H9 (cell line): ENCODE measurements around the gene ZNF513. TPM values are rescaled to one million over a fixed set of nuclear protein-coding genes. Genes with fewer than 3 reads are reported as not detected.
A peak's percentile ranks its signal among the peaks of the same experiment; 100 is the strongest.

Experiments used
- DNase-seq: peaks from one replicate; pipeline ENCODE4 v3.0.0-alpha.2; 2017
- H2AFZ ChIP-seq: one replicate; pipeline ENCODE4 v1.6.1; 2013; ENCODE audit warnings: mild to moderate bottlenecking, low read length, control low read depth, moderate library complexity
- H2AK5ac ChIP-seq: 2 replicates; pipeline ENCODE4 v1.6.1; 2013; ENCODE audit warnings: low read length, control low read depth, mixed read lengths; ENCODE audit not compliant: insufficient read length
- H2BK120ac ChIP-seq: one replicate; pipeline ENCODE4 v1.6.1; 2013; ENCODE audit warnings: low read depth, mild to moderate bottlenecking, low read length, control low read depth, inconsistent platforms; ENCODE audit not compliant: poor library complexity, severe bottlenecking
- H2BK12ac ChIP-seq: 2 replicates; pipeline ENCODE4 v1.6.1; 2013; ENCODE audit warnings: low read length, control low read depth, mixed read lengths, low read depth; ENCODE audit not compliant: insufficient read length
- H2BK15ac ChIP-seq: 2 replicates; pipeline ENCODE4 v1.6.1; 2013; ENCODE audit warnings: low read depth, low read length, control low read depth
- H2BK20ac ChIP-seq: one replicate; pipeline ENCODE4 v1.6.1; 2013; ENCODE audit warnings: low read depth, mild to moderate bottlenecking, low read length, control low read depth, inconsistent platforms; ENCODE audit not compliant: poor library complexity, severe bottlenecking
- H2BK5ac ChIP-seq: 2 replicates; pipeline ENCODE4 v1.6.1; 2013; ENCODE audit warnings: low read length, control low read depth, mixed read lengths; ENCODE audit not compliant: insufficient read length
- H3K14ac ChIP-seq: 2 replicates; pipeline ENCODE4 v1.6.1; 2013; ENCODE audit warnings: low read length, control low read depth; ENCODE audit not compliant: insufficient read depth
- H3K18ac ChIP-seq: 2 replicates; pipeline ENCODE4 v1.6.1; 2013; ENCODE audit warnings: low read depth, mild to moderate bottlenecking, mixed read lengths, low read length, control low read depth; ENCODE audit not compliant: insufficient read length
- H3K23ac ChIP-seq: 2 replicates; pipeline ENCODE4 v1.6.1; 2013; ENCODE audit warnings: low read length, control low read depth, mixed read lengths, low read depth; ENCODE audit not compliant: insufficient read length
- H3K23me2 ChIP-seq: 2 replicates; pipeline ENCODE4 v1.6.1; 2013; ENCODE audit warnings: low read depth, mild to moderate bottlenecking, mixed read lengths, low read length, control low read depth; ENCODE audit not compliant: insufficient read length, poor library complexity, severe bottlenecking
- H3K27ac ChIP-seq: 2 replicates; pipeline ENCODE4 v1.5.1; 2013; ENCODE audit warnings: low read length, control low read depth, mixed read lengths, low read depth; ENCODE audit not compliant: insufficient read length
- H3K27me3 ChIP-seq: 2 replicates; pipeline ENCODE4 v1.6.1; 2013; ENCODE audit warnings: low read length, control low read depth, inconsistent platforms; ENCODE audit not compliant: insufficient read depth
- H3K4ac ChIP-seq: 2 replicates; pipeline ENCODE4 v1.6.1; 2013; ENCODE audit warnings: low read depth, mild to moderate bottlenecking, control low read depth, inconsistent platforms, low read length, moderate library complexity
- H3K4me1 ChIP-seq: 2 replicates; pipeline ENCODE4 v1.6.1; 2013; ENCODE audit warnings: low read length, control low read depth, inconsistent platforms; ENCODE audit not compliant: insufficient read depth
- H3K4me2 ChIP-seq: 2 replicates; pipeline ENCODE4 v1.6.1; 2013; ENCODE audit warnings: low read length, control low read depth, mixed read lengths; ENCODE audit not compliant: insufficient read length, insufficient read depth
- H3K56ac ChIP-seq: 2 replicates; pipeline ENCODE4 v1.6.1; 2013; ENCODE audit warnings: low read depth, mild to moderate bottlenecking, mixed read lengths, low read length, control low read depth; ENCODE audit not compliant: insufficient read length
- H3K79me1 ChIP-seq: 2 replicates; pipeline ENCODE4 v1.6.1; 2013; ENCODE audit warnings: low read depth, mild to moderate bottlenecking, moderate library complexity, low read length, control low read depth, inconsistent platforms; ENCODE audit not compliant: insufficient read depth, poor library complexity, severe bottlenecking
- H3K79me2 ChIP-seq: 2 replicates; pipeline ENCODE4 v1.6.1; 2013; ENCODE audit warnings: low read length, control low read depth, inconsistent platforms; ENCODE audit not compliant: insufficient read depth
- H3K9ac ChIP-seq: 2 replicates; pipeline ENCODE4 v1.6.1; 2013; ENCODE audit warnings: low read length, control low read depth, mixed read lengths; ENCODE audit not compliant: insufficient read length; ENCODE audit errors: extremely low read depth
- H3K9me3 ChIP-seq: one replicate; pipeline ENCODE4 v1.6.1; 2013; ENCODE audit warnings: low read depth, low read length, inconsistent platforms; ENCODE audit not compliant: control insufficient read depth
- H3T11ph ChIP-seq: one replicate; pipeline ENCODE4 v1.6.1; 2013; ENCODE audit warnings: mild to moderate bottlenecking, low read length, control low read depth, inconsistent platforms
- H4K20me1 ChIP-seq: one replicate; pipeline ENCODE4 v1.6.1; 2013; ENCODE audit not compliant: control insufficient read depth, insufficient read length, insufficient read depth
- H4K5ac ChIP-seq: 2 replicates; pipeline ENCODE4 v1.6.1; 2013; ENCODE audit warnings: low read depth, mild to moderate bottlenecking, mixed read lengths, low read length, control low read depth; ENCODE audit not compliant: insufficient read length
- H4K8ac ChIP-seq: replicated peaks from 2 replicates; pipeline ENCODE4 v1.6.1; 2013; ENCODE audit warnings: low read length, control low read depth, mixed read lengths, low read depth; ENCODE audit not compliant: insufficient read length
- H4K91ac ChIP-seq: 2 replicates; pipeline ENCODE4 v1.6.1; 2013; ENCODE audit warnings: low read depth, mild to moderate bottlenecking, moderate library complexity, mixed read lengths, low read length, control low read depth; ENCODE audit not compliant: insufficient read length
- H3K27ac Mint-ChIP-seq, 3 experiments: 2 replicates in 2 of 3; 3 replicates in 1 of 3; pipeline ENCODE4 v1.8.0; 2020 to 2021; ENCODE audit warnings: mixed read lengths in 3 of 3, mild to moderate bottlenecking in 1 of 3, moderate library complexity in 1 of 3
- H3K27me3 Mint-ChIP-seq: 2 replicates; pipeline ENCODE4 v1.8.0; 2021; ENCODE audit warnings: low read depth, mild to moderate bottlenecking, moderate library complexity, mixed read lengths
- H3K36me3 Mint-ChIP-seq, 3 experiments: 2 replicates in 2 of 3; 3 replicates in 1 of 3; pipeline ENCODE4 v1.8.0; 2020 to 2021; ENCODE audit warnings: low read depth in 3 of 3, mixed read lengths in 3 of 3; ENCODE audit not compliant: insufficient read depth in 1 of 3
- H3K4me1 Mint-ChIP-seq, 2 experiments: 2 replicates each; pipeline ENCODE4 v1.8.0; 2020; ENCODE audit warnings: mixed read lengths in 2 of 2
- H3K4me3 Mint-ChIP-seq, 2 experiments: 2 replicates in 1 of 2; 3 replicates in 1 of 2; pipeline ENCODE4 v1.8.0; 2020 to 2021; ENCODE audit warnings: mild to moderate bottlenecking in 2 of 2, mixed read lengths in 2 of 2, moderate library complexity in 1 of 2
- H3K9me3 Mint-ChIP-seq, 2 experiments: 2 replicates in 1 of 2; 3 replicates in 1 of 2; pipeline ENCODE4 v1.8.0; 2020; ENCODE audit warnings: mild to moderate bottlenecking in 2 of 2, mixed read lengths in 2 of 2, moderate library complexity in 1 of 2
- CTCF ChIP-seq: fragments of 200-600 bp; sonication (generic); conservative IDR thresholded peaks from 3 replicates; pipeline ENCODE4 v1.8.0; 2021; ENCODE audit warnings: antibody characterized with exemption, mild to moderate bottlenecking
- WGBS: extraction: QIAGEN DNeasy Blood & Tissue Kit; methylation state at CpG from one replicate; pipeline ENCODE4 v1.1.7; 2013; ENCODE audit warnings: missing lambda C conversion rate, low lambda C conversion rate, mixed read lengths; ENCODE audit not compliant: insufficient read length; ENCODE audit errors: extremely low coverage; 5-methylcytosine and 5-hydroxymethylcytosine counted together
- total RNA-seq: library from RNA; stranded (reverse); gene quantifications from 2 replicates; pipeline ENCODE4 v1.2.1, GENCODE V29; 2021

ZNF513 gene
- total RNA-seq, 1 experiment from 2014 or later, result 26.5 TPM

- H3K9me3 Mint-ChIP-seq, result no peaks in the 10 kb centered on the region
- Histone ChIP-seq H3K79me2 (no peaks in the 10 kb centered on the region), H3K9ac (peak overlapping the region; percentile 84)
Observed at GRCh38 chr2:27379383-27379835, 1.1 kb downstream of the ZNF513 start.

More at GRCh38 chr2:27379383-27379835, 1.1 kb downstream of the ZNF513 start:
- H3K79me1 ChIP-seq, result no peaks in the 10 kb centered on the region
- H4K20me1 ChIP-seq, result no peaks in the 10 kb centered on the region
- Mint-ChIP-seq H3K27me3 (peaks cover 1% of the 10 kb centered on the region; the same call in 1 of the 2 replicates), H3K4me1 (peaks cover 19 to 27% of the 10 kb centered on the region in 2 experiments), H3K27ac (peak overlapping the region; percentile 41 to 92 (median 70); a peak in 5 of 7 replicates), H3K36me3 (peaks cover 42 to 91% (median 76%) of the 10 kb centered on the region in 3 experiments; a peak in 6 of 7 replicates), H3K4me3 (peak overlapping the region; percentile 86 to 94)
- H3K9me3 ChIP-seq, result no peaks in the 10 kb centered on the region
- no peak overlapping the region for H2BK5ac ChIP-seq
- no peak overlapping the region for H4K8ac ChIP-seq
- no peak overlapping the region for H2BK120ac ChIP-seq
- no peak overlapping the region for H3K18ac ChIP-seq
- no peak overlapping the region for H3K23ac ChIP-seq
- H2AFZ ChIP-seq, result no peak overlapping the region
- H4K5ac ChIP-seq, result no peak overlapping the region
- H2AK5ac ChIP-seq, result no peak overlapping the region
- no peak overlapping the region for H2BK15ac ChIP-seq
- no peak overlapping the region for H3K27ac ChIP-seq
- no peak overlapping the region for H3K56ac ChIP-seq
- H3K14ac ChIP-seq, result no peak overlapping the region
- H2BK20ac ChIP-seq, result no peak overlapping the region
- H3K4me1 ChIP-seq, result no peaks in the 10 kb centered on the region
- TF ChIP-seq CTCF, result no peak
- no peak overlapping the region for H4K91ac ChIP-seq
- no peak overlapping the region for H3K4ac ChIP-seq
- WGBS, result no CpG with 5 or more reads among the region's 2 CpGs
- H3K27me3 ChIP-seq, result no peaks in the 10 kb centered on the region
- peaks cover 12% of the 10 kb centered on the region for H3K23me2 ChIP-seq
- H2BK12ac ChIP-seq, result no peak overlapping the region
- no peak for DNase-seq
- no peak overlapping the region for H3T11ph ChIP-seq
- peak overlapping the region; percentile 87 for H3K4me2 ChIP-seq
